ENCODE data around the gene RALGAPA1. TPM values are rescaled to one million over a fixed set of nuclear protein-coding genes. Genes with fewer than 3 reads are reported as not detected.
A peak's percentile ranks its signal among the peaks of the same experiment; 100 is the strongest.

RALGAPA1 gene
- polyA plus RNA-seq, 1 donor, result 33.3 TPM

- DNase-seq, result no peak
- peaks cover 4% of the 10 kb centered on the region for H3K4me1 ChIP-seq (ENCODE audit: control insufficient read depth, insufficient read depth, low read length)
- 100% methylated on average over 1 of the region's 1 CpG for WGBS (ENCODE audit: insufficient coverage, low lambda C conversion rate)
- H3K36me3 ChIP-seq (ENCODE audit: control insufficient read depth, insufficient read depth, low read length), result no peaks in the 10 kb centered on the region
- peaks cover 67% of the 10 kb centered on the region for H3K27me3 ChIP-seq (ENCODE audit: control insufficient read depth, insufficient read depth, low read length)
- H3K9me3 ChIP-seq (ENCODE audit: control insufficient read depth, low read depth, low read length), result peaks cover 10% of the 10 kb centered on the region
- H3K4me3 ChIP-seq (ENCODE audit: low read length), result no peak overlapping the region
- H3K27ac ChIP-seq (ENCODE audit: low read length), result no peak overlapping the region
Observed at GRCh38 chr14:35531960-35532747, 276.9 kb downstream of the RALGAPA1 start.

- Histone ChIP-seq H3K4me3 (ENCODE audit: low read length) (no peak overlapping the region), H3K9me3 (ENCODE audit: control insufficient read depth, low read depth, low read length) (peaks cover 4% of the 10 kb centered on the region), H3K4me1 (ENCODE audit: control insufficient read depth, insufficient read depth, low read length) (no peaks in the 10 kb centered on the region), H3K27ac (ENCODE audit: low read length) (no peak overlapping the region), H3K27me3 (ENCODE audit: control insufficient read depth, insufficient read depth, low read length) (peaks cover 25% of the 10 kb centered on the region), H3K36me3 (ENCODE audit: control insufficient read depth, insufficient read depth, low read length) (no peaks in the 10 kb centered on the region)
- DNase-seq, result no peak
- no CpG with 5 or more reads among the region's 2 CpGs for WGBS (ENCODE audit: insufficient coverage, low lambda C conversion rate)
Observed at GRCh38 chr14:35526962-35527361, 282.1 kb downstream of the RALGAPA1 start.

- Histone ChIP-seq H3K4me3 (ENCODE audit: low read length) (no peak overlapping the region), H3K9me3 (ENCODE audit: control insufficient read depth, low read depth, low read length) (peaks cover 4% of the 10 kb centered on the region), H3K27me3 (ENCODE audit: control insufficient read depth, insufficient read depth, low read length) (peaks cover 15% of the 10 kb centered on the region), H3K36me3 (ENCODE audit: control insufficient read depth, insufficient read depth, low read length) (no peaks in the 10 kb centered on the region), H3K27ac (ENCODE audit: low read length) (no peak overlapping the region), H3K4me1 (ENCODE audit: control insufficient read depth, insufficient read depth, low read length) (no peaks in the 10 kb centered on the region)
- DNase-seq, result no peak
- WGBS (ENCODE audit: insufficient coverage, low lambda C conversion rate), result 83% methylated on average over 1 of the region's 3 CpGs
Observed at GRCh38 chr14:35525695-35526094, 283.4 kb downstream of the RALGAPA1 start.

GRCh38 chr14:35519986-35520385 is 289.1 kb downstream of the RALGAPA1 start:
- Histone ChIP-seq H3K4me1 (ENCODE audit: control insufficient read depth, insufficient read depth, low read length) (no peaks in the 10 kb centered on the region), H3K27me3 (ENCODE audit: control insufficient read depth, insufficient read depth, low read length) (no peaks in the 10 kb centered on the region), H3K4me3 (ENCODE audit: low read length) (no peak overlapping the region), H3K36me3 (ENCODE audit: control insufficient read depth, insufficient read depth, low read length) (no peaks in the 10 kb centered on the region), H3K9me3 (ENCODE audit: control insufficient read depth, low read depth, low read length) (no peaks in the 10 kb centered on the region), H3K27ac (ENCODE audit: low read length) (no peak overlapping the region)
- WGBS (ENCODE audit: insufficient coverage, low lambda C conversion rate), result no CpG with 5 or more reads among the region's 2 CpGs
- DNase-seq, result no peak

- H3K27me3 ChIP-seq (ENCODE audit: control insufficient read depth, insufficient read depth, low read length), result no peaks in the 10 kb centered on the region
- H3K27ac ChIP-seq (ENCODE audit: low read length), result no peak overlapping the region
- no peaks in the 10 kb centered on the region for H3K36me3 ChIP-seq (ENCODE audit: control insufficient read depth, insufficient read depth, low read length)
- no peaks in the 10 kb centered on the region for H3K9me3 ChIP-seq (ENCODE audit: control insufficient read depth, low read depth, low read length)
- no peaks in the 10 kb centered on the region for H3K4me1 ChIP-seq (ENCODE audit: control insufficient read depth, insufficient read depth, low read length)
- WGBS (ENCODE audit: insufficient coverage, low lambda C conversion rate), result no CpG with 5 or more reads among the region's 1 CpG
- H3K4me3 ChIP-seq (ENCODE audit: low read length), result no peak overlapping the region
- DNase-seq, result no peak
Observed at GRCh38 chr14:35515916-35516315, 293.2 kb downstream of the RALGAPA1 start.

- no peak for DNase-seq
- H3K36me3 ChIP-seq (ENCODE audit: control insufficient read depth, insufficient read depth, low read length), result no peaks in the 10 kb centered on the region
- H3K27me3 ChIP-seq (ENCODE audit: control insufficient read depth, insufficient read depth, low read length), result no peaks in the 10 kb centered on the region
- H3K4me1 ChIP-seq (ENCODE audit: control insufficient read depth, insufficient read depth, low read length), result no peaks in the 10 kb centered on the region
- H3K9me3 ChIP-seq (ENCODE audit: control insufficient read depth, low read depth, low read length), result no peaks in the 10 kb centered on the region
- no peak overlapping the region for H3K27ac ChIP-seq (ENCODE audit: low read length)
- no peak overlapping the region for H3K4me3 ChIP-seq (ENCODE audit: low read length)
- no CpG with 5 or more reads among the region's 4 CpGs for WGBS (ENCODE audit: insufficient coverage, low lambda C conversion rate)
Observed at GRCh38 chr14:35512765-35513164, 296.3 kb downstream of the RALGAPA1 start.

GRCh38 chr14:35509846-35510245 is 299.2 kb downstream of the RALGAPA1 start:
- no peak overlapping the region for H3K4me3 ChIP-seq (ENCODE audit: low read length)
- H3K9me3 ChIP-seq (ENCODE audit: control insufficient read depth, low read depth, low read length), result no peaks in the 10 kb centered on the region
- no CpG with 5 or more reads among the region's 2 CpGs for whole genome bisulfite sequencing (ENCODE audit: insufficient coverage, low lambda C conversion rate)
- no peak for DNase-seq
- no peaks in the 10 kb centered on the region for H3K4me1 ChIP-seq (ENCODE audit: control insufficient read depth, insufficient read depth, low read length)
- no peak overlapping the region for H3K27ac ChIP-seq (ENCODE audit: low read length)
- H3K27me3 ChIP-seq (ENCODE audit: control insufficient read depth, insufficient read depth, low read length), result peaks cover 3% of the 10 kb centered on the region
- H3K36me3 ChIP-seq (ENCODE audit: control insufficient read depth, insufficient read depth, low read length), result no peaks in the 10 kb centered on the region

- Histone ChIP-seq H3K27me3 (ENCODE audit: control insufficient read depth, insufficient read depth, low read length) (peaks cover 3% of the 10 kb centered on the region), H3K4me1 (ENCODE audit: control insufficient read depth, insufficient read depth, low read length) (no peaks in the 10 kb centered on the region), H3K36me3 (ENCODE audit: control insufficient read depth, insufficient read depth, low read length) (no peaks in the 10 kb centered on the region), H3K4me3 (ENCODE audit: low read length) (no peak overlapping the region), H3K9me3 (ENCODE audit: control insufficient read depth, low read depth, low read length) (no peaks in the 10 kb centered on the region), H3K27ac (ENCODE audit: low read length) (no peak overlapping the region)
- DNase-seq, result no peak
Observed at GRCh38 chr14:35506927-35507326, 302.2 kb downstream of the RALGAPA1 start.

GRCh38 chr14:35506461-35506860 is 302.6 kb downstream of the RALGAPA1 start:
- no peaks in the 10 kb centered on the region for H3K9me3 ChIP-seq (ENCODE audit: control insufficient read depth, low read depth, low read length)
- DNase-seq, result no peak
- peaks cover 3% of the 10 kb centered on the region for H3K27me3 ChIP-seq (ENCODE audit: control insufficient read depth, insufficient read depth, low read length)
- H3K4me3 ChIP-seq (ENCODE audit: low read length), result no peak overlapping the region
- no peak overlapping the region for H3K27ac ChIP-seq (ENCODE audit: low read length)
- H3K36me3 ChIP-seq (ENCODE audit: control insufficient read depth, insufficient read depth, low read length), result no peaks in the 10 kb centered on the region
- H3K4me1 ChIP-seq (ENCODE audit: control insufficient read depth, insufficient read depth, low read length), result no peaks in the 10 kb centered on the region
- WGBS (ENCODE audit: insufficient coverage, low lambda C conversion rate), result 60% methylated on average over 1 of the region's 6 CpGs

- no peaks in the 10 kb centered on the region for H3K36me3 ChIP-seq (ENCODE audit: control insufficient read depth, insufficient read depth, low read length)
- H3K4me3 ChIP-seq (ENCODE audit: low read length), result no peak overlapping the region
- H3K9me3 ChIP-seq (ENCODE audit: control insufficient read depth, low read depth, low read length), result no peaks in the 10 kb centered on the region
- 0% methylated on average over 1 of the region's 1 CpG for WGBS (ENCODE audit: insufficient coverage, low lambda C conversion rate)
- no peak overlapping the region for H3K27ac ChIP-seq (ENCODE audit: low read length)
- H3K27me3 ChIP-seq (ENCODE audit: control insufficient read depth, insufficient read depth, low read length), result peaks cover 3% of the 10 kb centered on the region
- peak; percentile 5 to 27 for DNase-seq
- H3K4me1 ChIP-seq (ENCODE audit: control insufficient read depth, insufficient read depth, low read length), result no peaks in the 10 kb centered on the region
Observed at GRCh38 chr14:35504260-35504659, 304.8 kb downstream of the RALGAPA1 start.

- H3K9me3 ChIP-seq (ENCODE audit: control insufficient read depth, low read depth, low read length), result no peaks in the 10 kb centered on the region
- 13% methylated on average over 2 of the region's 3 CpGs for WGBS (ENCODE audit: insufficient coverage, low lambda C conversion rate)
- H3K4me3 ChIP-seq (ENCODE audit: low read length), result no peak overlapping the region
- H3K27me3 ChIP-seq (ENCODE audit: control insufficient read depth, insufficient read depth, low read length), result peaks cover 3% of the 10 kb centered on the region
- H3K36me3 ChIP-seq (ENCODE audit: control insufficient read depth, insufficient read depth, low read length), result no peaks in the 10 kb centered on the region
- H3K27ac ChIP-seq (ENCODE audit: low read length), result no peak overlapping the region
- no peak for DNase-seq
- no peaks in the 10 kb centered on the region for H3K4me1 ChIP-seq (ENCODE audit: control insufficient read depth, insufficient read depth, low read length)
Observed at GRCh38 chr14:35503646-35504045, 305.4 kb downstream of the RALGAPA1 start.

Measured in large intestine (tissue), 3 donors.